KMS-11 (cell line): Measurements from ENCODE around the gene EPS8L3.

Experiments used
- H2AFZ ChIP-seq: fragments of 200-600 bp; sonication (generic); 2 replicates; pipeline ENCODE4 v1.6.1; 2016; ENCODE audit warnings: antibody characterized with exemption, mixed run types, low read depth
- H3K27ac ChIP-seq: fragments of 200-600 bp; sonication (generic); 2 replicates; pipeline ENCODE4 v1.6.1; 2016; ENCODE audit warnings: mild to moderate bottlenecking, mixed run types
- H3K27me3 ChIP-seq: fragments of 200-600 bp; sonication (generic); 2 replicates; pipeline ENCODE4 v1.6.1; 2017; ENCODE audit warnings: mild to moderate bottlenecking, low read depth, mixed run types, moderate library complexity; ENCODE audit not compliant: insufficient read depth
- H3K36me3 ChIP-seq: fragments of 200-600 bp; sonication (generic); 2 replicates; pipeline ENCODE4 v1.6.1; 2017; ENCODE audit warnings: mild to moderate bottlenecking, mixed run types; ENCODE audit not compliant: insufficient read depth
- H3K4me1 ChIP-seq: fragments of 200-600 bp; sonication (generic); 2 replicates; pipeline ENCODE4 v1.6.1; 2016; ENCODE audit warnings: mild to moderate bottlenecking, low read depth, mixed run types; ENCODE audit not compliant: poor library complexity, severe bottlenecking
- H3K4me2 ChIP-seq: fragments of 200-600 bp; sonication (generic); 2 replicates; pipeline ENCODE4 v1.7.0; 2016; ENCODE audit warnings: mild to moderate bottlenecking, mixed run types
- H3K4me3 ChIP-seq: fragments of 200-600 bp; sonication (generic); IDR thresholded peaks from 2 replicates; pipeline ENCODE4 v1.6.1; 2017; ENCODE audit warnings: low read depth, low read length, mixed read lengths; ENCODE audit not compliant: insufficient read depth
- H3K79me2 ChIP-seq: fragments of 200-600 bp; sonication (generic); 2 replicates; pipeline ENCODE4 v1.6.1; 2016; ENCODE audit warnings: low read depth, mixed run types; ENCODE audit not compliant: insufficient read depth
- H3K9ac ChIP-seq: fragments of 200-600 bp; sonication (generic); 2 replicates; pipeline ENCODE4 v1.6.1; 2016; ENCODE audit warnings: mild to moderate bottlenecking, mixed run types
- H4K20me1 ChIP-seq: fragments of 200-600 bp; sonication (generic); 2 replicates; pipeline ENCODE4 v1.6.1; 2016; ENCODE audit warnings: mild to moderate bottlenecking, mixed run types; ENCODE audit not compliant: insufficient read depth
- TF ChIP-seq, protein P1 (sequence below): fragments of 200-600 bp; sonication (generic); conservative IDR thresholded peaks from 2 replicates; pipeline ENCODE4 v1.6.1; 2017; ENCODE audit warnings: low read depth, mild to moderate bottlenecking, antibody characterized with exemption, low read length, moderate library complexity, mixed read lengths

Gene EPS8L3

DNA sequence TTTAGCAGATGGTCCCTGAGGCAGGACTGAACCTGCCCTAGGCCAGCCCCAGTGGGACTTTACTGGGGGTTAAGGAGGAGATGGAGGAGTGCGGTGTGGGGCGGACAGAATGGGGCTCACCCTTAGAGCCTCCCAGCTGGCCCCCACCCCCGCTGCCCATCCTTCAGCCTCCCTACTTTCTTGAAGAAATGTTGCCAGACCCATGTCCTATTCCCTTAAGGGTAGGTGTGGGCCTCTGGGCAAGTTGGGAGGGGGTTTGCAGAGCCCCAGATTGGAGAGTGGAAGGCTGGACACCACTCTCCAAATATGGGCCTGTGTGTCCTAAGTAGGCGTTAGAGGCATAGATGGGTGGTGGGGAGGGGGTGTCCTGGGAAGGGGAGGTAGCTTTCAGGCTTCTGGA lies 19.2 kb upstream of the EPS8L3 start:
- Histone ChIP-seq H3K4me2 (no peak overlapping the region), H4K20me1 (no peaks in the 10 kb centered on the region), H2AFZ (no peak overlapping the region), H3K79me2 (no peaks in the 10 kb centered on the region), H3K27me3 (no peaks in the 10 kb centered on the region), H3K36me3 (no peaks in the 10 kb centered on the region), H3K4me3 (no peak overlapping the region), H3K27ac (no peak overlapping the region), H3K4me1 (no peaks in the 10 kb centered on the region), H3K9ac (no peak overlapping the region)
- TF ChIP-seq, protein P1, sequence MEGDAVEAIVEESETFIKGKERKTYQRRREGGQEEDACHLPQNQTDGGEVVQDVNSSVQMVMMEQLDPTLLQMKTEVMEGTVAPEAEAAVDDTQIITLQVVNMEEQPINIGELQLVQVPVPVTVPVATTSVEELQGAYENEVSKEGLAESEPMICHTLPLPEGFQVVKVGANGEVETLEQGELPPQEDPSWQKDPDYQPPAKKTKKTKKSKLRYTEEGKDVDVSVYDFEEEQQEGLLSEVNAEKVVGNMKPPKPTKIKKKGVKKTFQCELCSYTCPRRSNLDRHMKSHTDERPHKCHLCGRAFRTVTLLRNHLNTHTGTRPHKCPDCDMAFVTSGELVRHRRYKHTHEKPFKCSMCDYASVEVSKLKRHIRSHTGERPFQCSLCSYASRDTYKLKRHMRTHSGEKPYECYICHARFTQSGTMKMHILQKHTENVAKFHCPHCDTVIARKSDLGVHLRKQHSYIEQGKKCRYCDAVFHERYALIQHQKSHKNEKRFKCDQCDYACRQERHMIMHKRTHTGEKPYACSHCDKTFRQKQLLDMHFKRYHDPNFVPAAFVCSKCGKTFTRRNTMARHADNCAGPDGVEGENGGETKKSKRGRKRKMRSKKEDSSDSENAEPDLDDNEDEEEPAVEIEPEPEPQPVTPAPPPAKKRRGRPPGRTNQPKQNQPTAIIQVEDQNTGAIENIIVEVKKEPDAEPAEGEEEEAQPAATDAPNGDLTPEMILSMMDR = no peak

DNA sequence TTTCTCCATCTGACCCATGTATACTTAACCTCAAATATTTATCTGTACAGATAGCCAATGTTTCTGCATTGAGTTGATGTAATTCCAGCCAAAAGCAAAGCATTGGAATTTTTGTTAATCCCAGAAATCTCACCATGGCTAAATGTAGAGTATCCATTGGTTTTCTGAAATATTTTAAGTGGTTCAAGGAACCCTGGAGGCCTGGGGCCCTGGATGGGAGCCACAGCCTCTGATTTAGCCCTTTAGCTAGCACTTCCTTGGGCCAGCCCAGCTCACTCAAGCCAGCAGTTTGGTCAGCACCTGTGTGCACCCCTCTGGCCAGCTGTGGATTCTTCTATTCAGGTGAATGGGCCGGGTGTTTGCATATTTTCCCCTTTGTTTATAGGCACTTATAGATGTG lies 18.8 kb upstream of the EPS8L3 start:
- Histone ChIP-seq H3K9ac (no peak overlapping the region), H3K4me2 (no peak overlapping the region), H3K4me1 (peaks cover under 1% of the 10 kb centered on the region), H3K27me3 (no peaks in the 10 kb centered on the region), H3K27ac (no peak overlapping the region), H3K79me2 (no peaks in the 10 kb centered on the region), H3K36me3 (no peaks in the 10 kb centered on the region), H4K20me1 (no peaks in the 10 kb centered on the region), H3K4me3 (no peak overlapping the region), H2AFZ (no peak overlapping the region)
- TF ChIP-seq, protein P1 = no peak

DNA sequence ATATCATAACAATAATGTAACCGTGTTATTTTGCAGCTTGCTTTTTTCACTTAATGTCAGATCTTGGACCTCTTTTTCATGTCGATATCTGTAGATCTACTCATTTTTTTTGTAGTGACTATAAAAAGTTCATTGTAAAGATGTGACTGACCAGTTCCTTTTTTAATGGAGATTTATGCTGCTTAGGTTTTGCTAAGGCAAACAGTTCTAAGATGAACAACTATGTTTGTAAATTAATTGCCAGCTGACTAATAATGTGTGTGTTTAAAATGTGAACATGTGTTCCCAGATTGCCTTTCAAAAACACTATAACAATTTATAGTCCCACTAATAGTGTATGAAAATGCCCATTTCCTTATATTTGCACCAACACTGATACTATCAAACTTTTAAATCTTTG lies 18.1 kb upstream of the EPS8L3 start:
- TF ChIP-seq, protein P1 = no peak
- Histone ChIP-seq H3K4me1 (peaks cover 8% of the 10 kb centered on the region), H3K27ac (no peak overlapping the region)

DNA sequence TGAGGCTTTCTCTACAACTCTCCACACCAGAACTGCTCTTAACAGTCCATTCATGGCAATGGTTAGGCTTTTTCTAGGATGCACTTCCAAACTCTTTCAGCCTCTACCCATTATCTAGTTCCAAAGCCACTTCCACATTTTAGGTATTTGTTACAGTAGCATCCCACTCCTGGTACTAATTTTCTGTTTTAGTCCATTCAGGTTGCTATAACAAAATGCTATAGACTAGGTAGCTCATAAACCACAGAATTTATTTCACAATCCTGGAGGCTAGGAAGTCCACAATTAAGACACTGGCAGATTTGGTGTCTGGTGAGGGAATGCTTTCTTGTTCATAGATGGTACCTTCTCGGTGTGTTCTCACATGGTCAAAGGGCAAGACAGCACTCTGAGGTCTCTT lies 17.3 kb upstream of the EPS8L3 start:
- Histone ChIP-seq H3K4me1 (peaks cover 12% of the 10 kb centered on the region), H2AFZ (no peak overlapping the region), H3K4me3 (no peak overlapping the region), H3K27ac (no peak overlapping the region), H3K4me2 (no peak overlapping the region), H3K27me3 (no peaks in the 10 kb centered on the region), H3K36me3 (no peaks in the 10 kb centered on the region), H4K20me1 (no peaks in the 10 kb centered on the region), H3K9ac (no peak overlapping the region), H3K79me2 (no peaks in the 10 kb centered on the region)
- TF ChIP-seq, protein P1 = no peak

More for the DNA sequence above, 18.1 kb upstream of the EPS8L3 start:
- Histone ChIP-seq H4K20me1 (no peaks in the 10 kb centered on the region), H3K27me3 (no peaks in the 10 kb centered on the region), H3K4me3 (no peak overlapping the region), H3K79me2 (no peaks in the 10 kb centered on the region), H3K9ac (no peak overlapping the region), H3K36me3 (no peaks in the 10 kb centered on the region), H2AFZ (no peak overlapping the region), H3K4me2 (no peak overlapping the region)
